SU-DHL-6 (cell line): ENCODE data around the gene TMEM190.

Experiments
- H2AFZ ChIP-seq: fragments of 200-600 bp; sonication (generic); 2 replicates; pipeline ENCODE4 v1.6.1; 2014; ENCODE audit warnings: low read depth, mild to moderate bottlenecking, moderate library complexity, mixed read lengths, antibody characterized with exemption, low read length; ENCODE audit not compliant: severe bottlenecking
- H3F3A ChIP-seq: fragments of 200-600 bp; shearing (Covaris generic); 2 replicates; pipeline ENCODE4 v1.6.0; 2016; ENCODE audit warnings: antibody characterized with exemption, mild to moderate bottlenecking; ENCODE audit not compliant: insufficient read depth
- H3K27ac ChIP-seq: fragments of 200-600 bp; sonication (generic); 2 replicates; pipeline ENCODE4 v1.5.1; 2016; ENCODE audit warnings: low read depth, mild to moderate bottlenecking, low read length, moderate library complexity, mixed read lengths
- H3K27me3 ChIP-seq: fragments of 200-600 bp; sonication (generic), shearing (Covaris generic); 2 replicates; pipeline ENCODE4 v1.6.0; 2014; ENCODE audit warnings: mild to moderate bottlenecking, low read length
- H3K36me3 ChIP-seq: fragments of 200-600 bp; sonication (generic); 2 replicates; pipeline ENCODE4 v1.6.1; 2014; ENCODE audit warnings: mild to moderate bottlenecking, low read length, mixed read lengths
- H3K4me2 ChIP-seq: fragments of 300-600, 200-600 bp; shearing (Covaris generic), sonication (generic); 2 replicates; pipeline ENCODE4 v1.6.0; 2014; ENCODE audit warnings: low read length, low read depth, mild to moderate bottlenecking; ENCODE audit not compliant: poor library complexity, severe bottlenecking
- H3K4me3 ChIP-seq: fragments of 200-600 bp; sonication (generic); 2 replicates; pipeline ENCODE4 v1.5.1; 2014; ENCODE audit warnings: antibody characterized with exemption, low read length, mild to moderate bottlenecking, mixed read lengths; ENCODE audit not compliant: insufficient read depth, poor library complexity, severe bottlenecking
- H3K79me2 ChIP-seq: fragments of 200-600 bp; sonication (generic); 2 replicates; pipeline ENCODE4 v1.6.1; 2014; ENCODE audit warnings: mild to moderate bottlenecking, low read length, moderate library complexity; ENCODE audit not compliant: insufficient read depth
- H3K9ac ChIP-seq: fragments of 200-600 bp; sonication (generic); 2 replicates; pipeline ENCODE4 v1.7.0; 2014; ENCODE audit warnings: mild to moderate bottlenecking, low read length
- H3K9me2 ChIP-seq: fragments of 200-600 bp; sonication (generic); replicated peaks from 2 replicates; pipeline ENCODE4 v1.6.1; 2014; ENCODE audit warnings: low read length; ENCODE audit not compliant: insufficient read depth
- H3K9me3 ChIP-seq: fragments of 200-600 bp; sonication (generic); 2 replicates; pipeline ENCODE4 v1.6.1; 2014; ENCODE audit warnings: low read length, mixed read lengths; ENCODE audit not compliant: insufficient read depth
- H4K20me1 ChIP-seq: fragments of 200-600 bp; sonication (generic); 2 replicates; pipeline ENCODE4 v1.6.1; 2014; ENCODE audit warnings: low read depth, mild to moderate bottlenecking, antibody characterized with exemption, low read length, moderate library complexity, mixed read lengths
- CTCF ChIP-seq: fragments of 200-600 bp; sonication (generic); IDR thresholded peaks from one replicate; pipeline ENCODE4 v1.5.1; 2017; ENCODE audit warnings: antibody characterized with exemption, mild to moderate bottlenecking, low read length, moderate library complexity; ENCODE audit not compliant: insufficient read depth, poor library complexity, severe bottlenecking
- EZH2phosphoT487 ChIP-seq: fragments of 200-600 bp; sonication (generic), shearing (Covaris generic); conservative IDR thresholded peaks from 2 replicates; pipeline ENCODE4 v1.6.1; 2018; ENCODE audit warnings: mild to moderate bottlenecking, antibody characterized with exemption, low read length, moderate library complexity, mixed read lengths

TMEM190 gene

GRCh38 chr19:55423225-55424005, 46.8 kb downstream of the TMEM190 start:
- Histone ChIP-seq H4K20me1 (no peaks in the 10 kb centered on the region), H3K27ac (no peak overlapping the region), H3K9me3 (0 out of 2 replicates have a peak, but pooled peaks cover 5% of the 10 kb centered on the region), H2AFZ (no peak overlapping the region), H3K4me2 (no peak overlapping the region), H3K9ac (no peak overlapping the region), H3K9me2 (no peaks in the 10 kb centered on the region), H3K79me2 (no peaks in the 10 kb centered on the region), H3K36me3 (no peaks in the 10 kb centered on the region), H3K4me3 (no peak overlapping the region), H3K27me3 (no peaks in the 10 kb centered on the region), H3F3A (no peaks in the 10 kb centered on the region)
- no peak for TF ChIP-seq EZH2phosphoT487

DNA sequence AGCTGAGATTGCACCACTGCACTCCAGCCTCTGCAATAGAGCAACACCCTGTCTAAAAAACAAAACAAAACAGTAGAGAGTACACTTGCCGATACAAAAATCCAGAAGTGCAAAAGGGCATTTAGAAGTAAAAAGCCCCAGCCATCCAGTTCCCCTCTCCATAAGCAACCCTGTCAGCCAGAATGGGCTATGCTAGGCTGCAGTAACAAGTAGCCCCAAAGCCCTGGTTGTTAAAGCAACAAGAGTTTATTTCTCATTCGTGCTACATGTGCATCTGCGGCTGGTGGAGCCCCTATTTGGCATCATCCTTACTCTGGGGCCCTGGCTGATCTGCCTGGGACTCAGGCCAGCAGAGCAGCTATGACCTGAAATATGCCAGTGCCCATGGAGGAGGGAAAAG, 47.9 kb downstream of the TMEM190 start:
- Histone ChIP-seq H3F3A (no peaks in the 10 kb centered on the region), H3K27ac (no peak overlapping the region), H3K27me3 (no peaks in the 10 kb centered on the region), H2AFZ (no peak overlapping the region), H3K4me3 (no peak overlapping the region), H3K9ac (no peak overlapping the region), H3K4me2 (no peak overlapping the region), H3K36me3 (no peaks in the 10 kb centered on the region), H4K20me1 (no peaks in the 10 kb centered on the region), H3K79me2 (no peaks in the 10 kb centered on the region), H3K9me2 (no peaks in the 10 kb centered on the region), H3K9me3 (0 out of 2 replicates have a peak, but pooled peaks cover 4% of the 10 kb centered on the region)
- TF ChIP-seq CTCF (no peak), EZH2phosphoT487 (no peak)

GRCh38 chr19:55426042-55426441, 49.4 kb downstream of the TMEM190 start:
- H3F3A ChIP-seq, result no peaks in the 10 kb centered on the region
- TF ChIP-seq EZH2phosphoT487, result no peak
- TF ChIP-seq CTCF, result no peak
- H4K20me1 ChIP-seq, result no peaks in the 10 kb centered on the region
- H3K79me2 ChIP-seq, result no peaks in the 10 kb centered on the region
- no peaks in the 10 kb centered on the region for H3K27me3 ChIP-seq
- no peaks in the 10 kb centered on the region for H3K9me3 ChIP-seq
- H3K4me2 ChIP-seq, result no peak overlapping the region
- no peaks in the 10 kb centered on the region for H3K9me2 ChIP-seq
- no peak overlapping the region for H2AFZ ChIP-seq
- H3K4me3 ChIP-seq, result no peak overlapping the region
- H3K9ac ChIP-seq, result no peak overlapping the region
- no peaks in the 10 kb centered on the region for H3K36me3 ChIP-seq
- H3K27ac ChIP-seq, result no peak overlapping the region
